Measurements from ENCODE around the gene CALML3. TPM values are rescaled to one million over a fixed set of nuclear protein-coding genes. Genes with fewer than 3 reads are reported as not detected.

CALML3 gene
- total RNA-seq, 2 experiments from 2014 or later, result not detected

DNA sequence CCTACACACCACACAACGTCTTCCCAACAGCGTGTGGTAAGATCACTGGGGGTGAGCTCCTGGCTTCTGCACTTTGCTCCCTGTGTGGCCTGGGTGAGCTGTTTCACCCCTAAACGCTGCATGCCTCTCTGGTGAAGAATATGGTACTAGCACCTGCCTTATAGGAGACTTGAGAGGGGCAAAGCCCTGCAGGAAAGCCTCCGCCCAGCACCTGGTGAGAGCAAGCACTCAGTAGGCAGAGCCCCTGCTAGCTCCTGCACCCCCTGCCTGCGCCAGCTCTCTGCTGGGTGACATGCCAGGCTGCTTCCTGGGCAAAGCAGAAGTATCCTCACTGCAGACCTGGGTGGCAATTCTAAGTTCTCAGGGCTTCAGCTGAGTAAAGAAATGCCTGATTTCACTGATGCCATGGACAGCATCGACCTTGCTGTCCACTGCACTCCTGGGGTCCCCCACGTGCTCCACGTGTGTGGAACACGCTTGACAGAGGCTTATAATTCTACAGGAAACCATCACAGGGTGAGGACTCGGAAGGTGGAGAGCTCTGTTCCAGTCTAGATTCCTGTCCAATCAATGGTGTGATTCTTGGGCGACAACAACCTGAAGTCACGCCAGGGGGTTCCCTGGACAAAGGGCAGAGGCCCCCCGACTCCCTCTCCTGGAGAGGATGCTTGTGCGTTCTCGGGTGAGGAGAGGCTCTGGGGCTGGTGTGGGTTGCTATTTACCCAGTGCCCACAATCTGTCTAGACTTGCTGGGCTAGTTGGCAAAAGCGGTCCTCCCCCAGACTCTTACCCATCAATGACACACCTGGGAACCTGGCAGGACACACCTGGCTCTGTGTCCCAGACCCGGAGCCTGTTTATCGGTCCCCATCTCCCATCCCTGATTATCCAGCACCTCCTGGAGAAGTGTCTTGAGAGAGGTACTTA is 20.4 kb upstream of the CALML3 start:
- peaks cover 9% of the 10 kb centered on the region for H3K27me3 Mint-ChIP-seq
- no peak for DNase-seq
- H3K4me3 Mint-ChIP-seq, result no peak overlapping the region
- CTCF ChIA-PET, result interaction anchor here (0.6 kb wide), 1 partner anchor 134 kb away, joined by 3 read pairs; no protein-coding TSS in a partner anchor
- H3K9me3 Mint-ChIP-seq, result no peaks in the 10 kb centered on the region
- no peaks in the 10 kb centered on the region for H3K4me1 Mint-ChIP-seq
- no peak overlapping the region for H3K27ac Mint-ChIP-seq
- POLR2A ChIA-PET, result no interaction called here
- no peaks in the 10 kb centered on the region for H3K36me3 Mint-ChIP-seq (ENCODE audit: low read depth)

DNA sequence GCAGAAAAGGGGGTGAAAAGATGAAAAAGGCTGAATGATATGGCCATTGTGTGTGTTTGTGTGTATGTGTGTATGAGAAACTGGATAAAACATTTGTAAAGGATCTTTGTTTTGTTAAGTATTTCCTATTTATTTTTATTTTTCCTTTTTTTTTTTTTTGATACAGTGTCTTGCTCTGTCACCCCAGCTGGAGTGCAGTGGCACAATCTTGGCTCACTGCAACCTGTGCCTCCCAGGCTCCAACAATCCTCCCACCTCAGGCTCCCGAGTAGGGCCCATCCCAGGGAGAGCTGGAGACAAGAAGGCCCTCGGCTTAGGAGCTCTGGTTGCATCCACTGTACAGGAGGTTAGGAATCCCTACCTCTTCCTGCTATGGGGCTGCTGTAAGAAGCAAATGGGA is 18.5 kb upstream of the CALML3 start:
- CTCF ChIA-PET, result no interaction called here
- DNase-seq, result no peak
- Mint-ChIP-seq H3K9me3 (no peaks in the 10 kb centered on the region), H3K27ac (no peak overlapping the region), H3K4me3 (no peak overlapping the region), H3K4me1 (no peaks in the 10 kb centered on the region), H3K36me3 (ENCODE audit: low read depth) (no peaks in the 10 kb centered on the region), H3K27me3 (peaks cover 2% of the 10 kb centered on the region)
- POLR2A ChIA-PET, result no interaction called here

DNA sequence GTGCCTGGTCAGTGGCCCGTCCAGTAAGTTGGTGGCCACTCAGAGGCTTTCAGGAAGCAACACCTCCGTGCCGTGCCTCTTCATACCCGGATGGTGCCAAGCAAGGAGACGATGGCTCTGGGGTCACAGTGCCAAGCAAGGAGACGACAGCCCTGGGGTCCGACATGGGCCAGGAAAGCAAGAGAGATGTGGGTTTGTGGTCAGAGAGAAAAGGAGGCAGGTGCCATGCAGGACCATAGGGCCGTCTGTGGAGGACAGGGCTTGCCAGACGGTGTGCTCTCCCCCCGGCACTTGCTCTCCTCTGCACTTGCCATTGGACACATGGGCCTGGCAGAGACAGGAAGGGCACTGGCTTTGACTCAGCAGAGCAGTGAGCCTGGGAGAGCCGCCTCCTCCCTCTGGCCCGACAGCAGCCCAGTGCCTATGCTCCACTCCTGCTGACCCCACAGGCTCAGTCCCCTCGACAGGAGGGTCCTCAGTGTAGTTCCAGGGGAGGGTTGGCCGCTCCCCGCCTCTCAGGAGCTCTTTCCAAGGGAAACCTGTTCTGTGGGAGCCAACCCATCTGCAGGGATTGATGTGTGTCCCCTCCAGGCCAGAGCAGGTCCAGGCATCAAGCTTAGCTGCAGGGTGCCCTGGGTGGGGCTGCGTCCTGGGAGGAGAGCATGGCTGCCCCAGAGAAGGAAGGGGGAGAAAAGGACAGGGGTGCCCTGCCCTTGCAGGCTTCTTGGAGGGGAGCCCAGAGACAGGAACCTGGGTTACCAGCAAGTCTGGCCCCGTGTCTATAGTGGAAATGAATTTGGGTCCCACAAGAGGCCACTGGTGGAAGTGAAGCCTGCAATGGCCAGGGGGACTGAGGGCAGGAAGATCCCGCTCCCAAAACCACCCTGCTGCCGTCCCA is 17.8 kb upstream of the CALML3 start:
- Mint-ChIP-seq H3K36me3 (ENCODE audit: low read depth) (no peaks in the 10 kb centered on the region), H3K27ac (no peak overlapping the region), H3K27me3 (no peaks in the 10 kb centered on the region), H3K9me3 (no peaks in the 10 kb centered on the region), H3K4me1 (no peaks in the 10 kb centered on the region), H3K4me3 (no peak overlapping the region)
- POLR2A ChIA-PET, result no interaction called here
- no peak for DNase-seq
- CTCF ChIA-PET, result no interaction called here

DNA sequence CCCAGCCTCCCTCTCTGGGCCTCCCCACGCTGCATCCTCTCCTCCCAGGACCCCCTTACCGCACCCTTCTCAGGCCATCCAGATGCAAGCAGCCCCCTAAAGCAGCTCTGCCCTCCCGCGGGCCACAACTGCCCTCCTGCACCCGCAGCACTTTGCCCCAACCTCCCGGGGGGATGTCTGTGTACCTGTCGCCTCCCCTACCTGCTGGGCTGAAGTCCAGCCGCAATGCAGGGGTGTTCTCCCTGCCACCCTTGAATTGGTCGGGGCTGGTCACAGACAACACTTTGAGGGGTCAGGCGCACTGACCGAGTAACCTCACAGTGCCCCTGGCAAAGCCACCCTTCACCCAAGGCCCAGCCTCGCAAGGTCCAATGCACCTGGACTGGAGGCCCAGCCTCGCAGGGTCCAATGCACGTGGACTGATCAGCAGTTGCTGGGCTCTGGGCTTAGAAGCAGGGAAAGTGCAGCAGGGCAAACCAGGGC is 17.1 kb upstream of the CALML3 start:
- no peaks in the 10 kb centered on the region for H3K9me3 Mint-ChIP-seq
- H3K36me3 Mint-ChIP-seq (ENCODE audit: low read depth), result no peaks in the 10 kb centered on the region
- ChIA-PET POLR2A (no interaction called here), CTCF (no interaction called here)
- no peak overlapping the region for H3K27ac Mint-ChIP-seq
- H3K4me1 Mint-ChIP-seq, result no peaks in the 10 kb centered on the region
- H3K27me3 Mint-ChIP-seq, result no peaks in the 10 kb centered on the region
- no peak for DNase-seq
- no peak overlapping the region for H3K4me3 Mint-ChIP-seq

DNA sequence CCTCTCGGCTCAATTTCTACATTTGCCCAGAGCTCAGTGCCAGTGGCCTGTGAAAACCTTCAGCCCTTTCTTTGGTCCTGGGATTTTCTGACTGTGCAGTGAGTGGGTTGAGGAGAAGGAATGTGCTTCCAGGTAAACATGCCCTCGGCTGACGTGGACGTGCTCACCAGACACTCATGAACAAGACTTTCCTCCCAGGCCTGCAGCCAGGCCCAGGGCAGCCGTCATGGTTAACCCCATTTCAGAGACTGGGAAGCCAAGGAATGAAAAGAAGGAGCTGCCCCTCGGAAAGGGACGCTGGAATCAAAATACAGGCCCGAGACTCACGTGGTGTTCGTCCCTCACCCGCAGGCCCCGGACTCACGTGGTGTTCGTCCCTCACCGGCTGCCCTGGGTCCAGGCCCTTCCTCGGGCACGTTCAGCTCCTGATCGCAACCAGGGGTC is 16.6 kb upstream of the CALML3 start:
- Mint-ChIP-seq H3K9me3 (no peaks in the 10 kb centered on the region), H3K4me1 (peaks cover 1% of the 10 kb centered on the region), H3K36me3 (ENCODE audit: low read depth) (no peaks in the 10 kb centered on the region), H3K27ac (no peak overlapping the region), H3K27me3 (peaks cover under 1% of the 10 kb centered on the region), H3K4me3 (no peak overlapping the region)
- ChIA-PET POLR2A (no interaction called here), CTCF (interaction anchor here (0.7 kb wide), 1 partner anchor 648 kb away, joined by 3 read pairs; no protein-coding TSS in a partner anchor)
- DNase-seq, result no peak

DNA sequence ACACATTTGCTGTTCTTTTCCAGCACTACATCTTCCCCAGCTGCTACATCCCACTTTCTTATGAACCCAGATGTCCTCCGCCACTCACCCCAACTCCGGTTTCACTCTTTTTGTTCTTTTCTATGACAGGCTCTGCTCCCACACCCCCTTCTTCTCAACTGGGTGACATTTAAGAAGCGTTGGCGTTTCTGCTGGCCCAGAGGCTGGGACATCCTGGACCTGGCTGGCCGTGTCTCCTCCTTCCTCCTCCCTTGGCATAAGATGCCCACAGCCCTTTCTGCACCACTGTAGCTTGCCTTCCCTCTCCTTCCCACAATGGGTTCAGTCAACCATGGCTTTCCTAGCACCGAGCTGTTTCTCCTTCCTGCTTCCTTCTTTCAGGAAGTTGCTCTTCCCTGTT is 16.0 kb upstream of the CALML3 start:
- CTCF ChIA-PET, result interaction anchor here (0.7 kb wide), 1 partner anchor 648 kb away, joined by 3 read pairs; no protein-coding TSS in a partner anchor
- H3K27ac Mint-ChIP-seq, result no peak overlapping the region
- H3K36me3 Mint-ChIP-seq (ENCODE audit: low read depth), result no peaks in the 10 kb centered on the region
- peaks cover 4% of the 10 kb centered on the region for H3K27me3 Mint-ChIP-seq
- POLR2A ChIA-PET, result no interaction called here
- peaks cover 5% of the 10 kb centered on the region for H3K4me1 Mint-ChIP-seq
- DNase-seq, result no peak
- H3K9me3 Mint-ChIP-seq, result no peaks in the 10 kb centered on the region
- H3K4me3 Mint-ChIP-seq, result no peak overlapping the region

DNA sequence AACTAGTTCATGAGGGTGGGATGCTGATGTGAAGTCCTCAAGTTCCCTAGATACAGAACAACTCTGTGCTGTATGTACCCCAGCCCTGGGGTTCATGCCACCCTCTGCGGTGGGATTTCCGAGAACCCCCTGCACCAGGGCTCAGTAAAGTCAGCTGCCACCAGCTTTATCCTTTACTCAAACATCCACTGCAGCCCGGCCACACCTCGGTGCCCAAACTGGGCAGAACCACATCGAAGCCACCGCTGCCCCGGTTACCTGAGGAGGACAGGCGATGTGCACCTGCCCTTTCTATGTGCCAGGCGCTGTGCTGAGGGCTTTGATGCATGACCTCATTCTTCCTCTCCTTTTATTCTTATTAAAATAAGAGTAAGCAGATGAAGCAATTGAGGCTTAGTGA is 15.5 kb upstream of the CALML3 start:
- H3K27ac Mint-ChIP-seq, result no peak overlapping the region
- peaks cover 4% of the 10 kb centered on the region for H3K27me3 Mint-ChIP-seq
- CTCF ChIA-PET, result no interaction called here
- POLR2A ChIA-PET, result no interaction called here
- no peak for DNase-seq
- peaks cover 5% of the 10 kb centered on the region for H3K4me1 Mint-ChIP-seq
- no peak overlapping the region for H3K4me3 Mint-ChIP-seq
- H3K36me3 Mint-ChIP-seq (ENCODE audit: low read depth), result no peaks in the 10 kb centered on the region
- no peaks in the 10 kb centered on the region for H3K9me3 Mint-ChIP-seq

DNA sequence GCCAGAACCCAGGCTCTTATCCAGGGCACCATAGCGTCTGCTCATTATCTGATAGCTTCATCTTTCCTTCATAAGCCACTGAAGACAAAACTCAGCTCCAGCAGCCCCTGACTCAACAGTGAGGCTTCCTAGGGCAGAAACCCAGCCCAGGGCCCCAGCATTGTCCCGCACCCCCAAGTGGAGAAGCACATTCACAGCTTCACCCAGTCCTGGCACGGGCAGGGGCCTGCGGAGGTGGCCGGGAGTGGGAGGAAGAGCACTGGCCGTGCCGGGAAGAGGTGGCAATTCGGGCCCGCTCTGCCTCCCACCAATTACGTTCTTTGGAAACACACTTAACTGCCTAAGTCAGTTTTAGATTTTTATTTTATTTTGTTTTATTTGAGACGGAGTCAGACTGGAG is 15.1 kb upstream of the CALML3 start:
- no peaks in the 10 kb centered on the region for H3K36me3 Mint-ChIP-seq (ENCODE audit: low read depth)
- no peak for DNase-seq
- H3K27me3 Mint-ChIP-seq, result peaks cover 4% of the 10 kb centered on the region
- no peak overlapping the region for H3K27ac Mint-ChIP-seq
- ChIA-PET POLR2A (no interaction called here), CTCF (no interaction called here)
- H3K4me3 Mint-ChIP-seq, result no peak overlapping the region
- H3K9me3 Mint-ChIP-seq, result no peaks in the 10 kb centered on the region
- peaks cover 5% of the 10 kb centered on the region for H3K4me1 Mint-ChIP-seq

DNA sequence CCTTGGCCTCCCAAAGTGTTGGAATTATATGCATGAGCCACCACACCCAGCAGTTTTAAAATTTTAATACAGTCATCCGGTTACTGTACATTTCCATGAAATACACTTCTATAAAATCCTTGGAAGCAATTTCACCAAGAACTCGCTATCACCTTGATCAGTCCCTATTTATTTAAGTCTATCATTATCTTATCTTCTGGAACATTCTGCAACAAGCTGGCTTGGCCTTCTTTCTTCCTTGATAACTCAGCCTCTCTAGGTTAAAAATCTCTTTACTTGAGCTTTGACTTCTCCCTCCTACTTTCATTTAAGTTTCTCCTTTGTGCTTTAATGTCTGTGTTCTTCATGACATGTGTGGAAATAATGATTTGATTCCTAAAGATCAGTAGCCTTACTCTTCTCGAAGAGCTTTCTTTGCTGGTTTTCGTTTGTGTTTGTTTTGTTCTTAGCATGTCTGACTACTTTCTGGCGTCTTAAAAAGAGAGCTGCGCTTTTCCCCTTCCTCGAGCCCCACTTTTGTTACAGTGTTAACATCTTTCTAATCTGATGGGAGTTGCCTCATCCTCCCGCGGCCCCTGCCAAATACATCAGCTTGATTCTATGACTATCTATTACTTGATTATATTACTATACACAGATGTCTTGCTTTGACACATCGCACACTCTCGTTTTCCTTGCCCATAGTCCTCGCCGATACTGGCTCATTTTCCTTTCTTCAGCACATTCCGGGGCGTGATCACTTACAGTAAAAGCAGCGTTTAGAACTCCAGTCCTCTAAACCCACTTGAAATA is 14.3 kb upstream of the CALML3 start:
- no peak for DNase-seq
- Mint-ChIP-seq H3K4me3 (no peak overlapping the region), H3K27ac (no peak overlapping the region), H3K27me3 (peaks cover 4% of the 10 kb centered on the region), H3K4me1 (peaks cover 5% of the 10 kb centered on the region), H3K36me3 (ENCODE audit: low read depth) (no peaks in the 10 kb centered on the region), H3K9me3 (no peaks in the 10 kb centered on the region)
- CTCF ChIA-PET, result interaction anchor here (0.6 to 1.6 kb wide), 3 partner anchors 22 to 776 kb away, joined by 3 to 5 read pairs (median 4); no protein-coding TSS in a partner anchor
- POLR2A ChIA-PET, result no interaction called here

DNA sequence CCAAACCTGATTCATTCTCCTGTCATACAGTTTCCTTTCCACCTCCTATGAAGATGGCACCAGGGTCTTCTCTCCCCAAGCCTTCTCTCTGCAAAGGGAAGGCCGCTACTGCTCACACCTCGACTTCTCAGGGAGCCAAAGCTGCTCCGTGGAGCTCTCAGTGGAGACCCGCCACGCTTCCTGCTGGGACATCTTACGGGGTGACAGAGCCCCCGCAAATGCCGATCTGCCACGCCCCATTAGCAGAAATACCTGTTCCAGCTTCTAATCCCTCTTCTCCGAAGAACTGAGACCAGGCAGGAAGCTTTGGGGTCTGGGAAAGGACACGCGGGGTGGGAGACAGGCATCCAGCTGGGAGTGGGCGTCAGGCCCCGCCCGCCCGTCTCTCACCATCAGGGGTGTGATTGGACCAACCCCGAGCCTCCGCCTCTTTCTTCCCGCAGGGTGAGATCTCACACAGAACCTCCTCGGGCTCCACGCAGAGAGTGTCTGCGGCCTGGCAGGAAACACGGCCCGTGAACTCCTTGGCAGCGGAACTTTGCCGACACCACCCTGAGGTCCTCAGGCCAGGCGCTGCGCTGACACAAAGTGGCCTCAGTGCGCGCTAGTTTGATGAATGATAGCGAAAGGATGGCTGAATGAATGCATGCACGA is 13.4 kb upstream of the CALML3 start:
- H3K4me3 Mint-ChIP-seq, result no peak overlapping the region
- peaks cover 5% of the 10 kb centered on the region for H3K4me1 Mint-ChIP-seq
- DNase-seq, result no peak
- CTCF ChIA-PET, result interaction anchor here (1.1 to 1.6 kb wide), 2 partner anchors 21 to 38 kb away, joined by 3 to 5 read pairs; no protein-coding TSS in a partner anchor
- H3K9me3 Mint-ChIP-seq, result no peaks in the 10 kb centered on the region
- H3K27me3 Mint-ChIP-seq, result peaks cover 4% of the 10 kb centered on the region
- POLR2A ChIA-PET, result no interaction called here
- no peak overlapping the region for H3K27ac Mint-ChIP-seq
- H3K36me3 Mint-ChIP-seq (ENCODE audit: low read depth), result no peaks in the 10 kb centered on the region

DNA sequence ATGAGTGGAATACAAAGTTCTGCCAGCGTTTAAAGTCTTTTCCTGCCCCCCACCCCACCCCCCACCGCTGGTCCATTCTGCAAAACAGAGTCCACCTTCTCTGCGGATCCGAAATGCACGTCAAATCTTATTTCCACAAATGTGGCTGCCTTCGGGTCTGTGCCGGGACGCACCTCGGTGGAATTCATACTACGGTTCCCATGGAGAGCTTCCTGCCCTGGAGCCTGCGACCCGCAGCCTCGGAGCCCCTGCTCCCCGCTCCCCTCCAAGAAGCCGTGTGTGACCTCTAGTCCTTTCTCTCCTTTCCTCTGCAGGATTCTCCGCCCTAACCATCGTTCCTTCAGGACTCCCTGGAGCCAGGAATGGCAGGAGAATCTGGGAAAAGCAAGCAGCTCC is 12.9 kb upstream of the CALML3 start:
- no peaks in the 10 kb centered on the region for H3K9me3 Mint-ChIP-seq
- H3K27me3 Mint-ChIP-seq, result peaks cover 4% of the 10 kb centered on the region
- H3K4me1 Mint-ChIP-seq, result peaks cover 5% of the 10 kb centered on the region
- DNase-seq, result no peak
- H3K27ac Mint-ChIP-seq, result no peak overlapping the region
- ChIA-PET POLR2A (no interaction called here), CTCF (interaction anchor here (1.1 kb wide), 1 partner anchor 21 kb away, joined by 3 read pairs; no protein-coding TSS in a partner anchor)
- H3K36me3 Mint-ChIP-seq (ENCODE audit: low read depth), result no peaks in the 10 kb centered on the region
- H3K4me3 Mint-ChIP-seq, result no peak overlapping the region

DNA sequence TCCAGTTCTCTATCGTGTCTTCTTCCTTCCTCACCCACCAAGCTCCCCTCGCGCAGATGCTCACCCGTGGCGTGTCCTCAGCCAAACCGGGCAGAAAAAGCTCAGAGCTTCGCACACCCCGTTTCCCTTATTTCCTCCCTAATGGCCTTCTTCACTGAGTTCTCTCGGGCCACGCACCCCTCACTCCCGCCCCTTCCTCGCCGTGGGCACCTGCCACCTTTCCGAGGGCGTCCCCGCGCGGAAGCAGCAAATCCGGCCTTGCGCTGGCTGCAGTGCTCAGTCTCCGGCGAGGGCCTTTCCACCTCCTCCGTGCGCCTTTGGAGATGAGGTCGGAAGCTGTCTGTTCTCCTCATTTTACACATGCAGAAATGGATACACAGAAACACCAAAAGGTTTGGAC is 12.4 kb upstream of the CALML3 start:
- POLR2A ChIA-PET, result no interaction called here
- no peaks in the 10 kb centered on the region for H3K9me3 Mint-ChIP-seq
- no peaks in the 10 kb centered on the region for H3K36me3 Mint-ChIP-seq (ENCODE audit: low read depth)
- DNase-seq, result no peak
- H3K4me1 Mint-ChIP-seq, result peaks cover 5% of the 10 kb centered on the region
- CTCF ChIA-PET, result no interaction called here
- H3K4me3 Mint-ChIP-seq, result no peak overlapping the region
- no peak overlapping the region for H3K27ac Mint-ChIP-seq
- H3K27me3 Mint-ChIP-seq, result peaks cover 4% of the 10 kb centered on the region
